IMR-90 (cell line): ENCODE results near the gene ABCB1.

Source experiments
- CEBPB ChIP-seq: IDR thresholded peaks from 2 replicates; pipeline ENCODE4 v1.6.1; 2012; ENCODE audit warnings: low read depth, low read length, improper control_type of control experiment
- CTCF ChIP-seq: conservative IDR thresholded peaks from 2 replicates; pipeline ENCODE4 v1.5.1; 2012; ENCODE audit warnings: mild to moderate bottlenecking, low read depth, low read length, improper control_type of control experiment
- POLR2A ChIP-seq: IDR thresholded peaks from 2 replicates; pipeline ENCODE4 v1.6.1; 2012; ENCODE audit warnings: mild to moderate bottlenecking, low read depth, low read length
- RAD21 ChIP-seq: IDR thresholded peaks from 2 replicates; pipeline ENCODE4 v1.6.1; 2012; ENCODE audit warnings: low read length, improper control_type of control experiment
- RFX5 ChIP-seq: IDR thresholded peaks from 2 replicates; pipeline ENCODE4 v1.8.0; 2012; ENCODE audit warnings: low read depth, mild to moderate bottlenecking, low read length, moderate library complexity
- SMC3 ChIP-seq: fragments of 150-350 bp; IDR thresholded peaks from 2 replicates; pipeline ENCODE4 v1.6.1; 2016; ENCODE audit warnings: low read depth, mild to moderate bottlenecking, antibody characterized with exemption, low read length, moderate library complexity
- USF2 ChIP-seq: fragments of 150-350 bp; IDR thresholded peaks from 2 replicates; pipeline ENCODE4 v1.6.1; 2017; ENCODE audit warnings: mild to moderate bottlenecking, antibody characterized with exemption, low read length, low read depth

- TF ChIP-seq CTCF (no peak), CEBPB (no peak), POLR2A (no peak), USF2 (no peak), RAD21 (no peak), RFX5 (no peak), SMC3 (no peak)
Measured at GRCh38 chr7:87518735-87519134, 81.9 kb downstream of the ABCB1 start.
